ENCODE measurements around the gene RSRC1. TPM values are rescaled to one million over a fixed set of nuclear protein-coding genes. Genes with fewer than 3 reads are reported as not detected.
A peak's percentile ranks its signal among the peaks of the same experiment; 100 is the strongest.
"Not testable (repeated sequence)": the region's sequence is repeated elsewhere in the genome, so short reads cannot be mapped to it uniquely, and the experiment has no call there.

The RSRC1 gene
- total and polyA plus RNA-seq, 11 donors: 9.5 to 24.9 (median 21.3) TPM

GRCh38 chr3:158548691-158549090, 438.8 kb downstream of the RSRC1 start:
- Histone ChIP-seq H3K27me3 (no peaks in the 10 kb centered on the region), H3K4me3 (no peak overlapping the region), H3K27ac (no peak overlapping the region), H3K4me1 (no peaks in the 10 kb centered on the region), H3K9me3 (no peaks in the 10 kb centered on the region), H3K36me3 (peaks cover 0 to 16% (median 0%) of the 10 kb centered on the region in 9 donors)
- DNase-seq (no peak), ATAC-seq (no peak)
- WGBS, 4 donors: 57 to 64% (median 64%) methylated on average over 4 of the region's 4 CpGs
- intact Hi-C loops (cut with DNase I): loop anchor here in 4 of 10 donors (10.0 kb wide), 3 partner anchors 96 to 246 kb away; partner anchors contain the start of gene GFM1 (in 2 of the 4)
- TF ChIP-seq CTCF (IDR thresholded peaks at IDR 0.05): no peak
- TF ChIP-seq POLR2A (IDR thresholded peaks at IDR 0.05): no peak

DNA sequence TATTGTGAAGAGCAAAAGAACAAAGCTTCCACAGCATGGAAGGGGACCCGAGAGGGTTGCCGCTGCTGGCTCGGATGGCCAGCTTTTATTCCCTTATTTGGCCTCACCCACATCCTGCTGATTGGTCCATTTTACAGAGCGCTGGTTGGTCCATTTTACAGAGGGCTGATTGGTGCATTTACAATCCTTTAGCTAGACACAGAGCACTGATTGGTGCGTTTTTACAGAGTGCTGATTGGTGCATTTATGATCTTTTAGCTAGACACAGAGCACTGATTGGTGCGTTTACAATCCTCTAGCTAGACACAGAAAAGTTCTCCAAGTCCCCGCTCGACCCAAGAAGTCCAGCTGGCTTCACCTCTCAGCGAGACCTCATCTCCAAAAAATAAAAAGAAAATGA, 440.0 kb downstream of the RSRC1 start:
- not testable (repeated sequence) for H3K4me1 ChIP-seq, H3K9me3 ChIP-seq, H3K36me3 ChIP-seq, H3K27ac ChIP-seq, ATAC-seq, H3K27me3 ChIP-seq, H3K4me3 ChIP-seq, DNase-seq
- 96 to 98% (median 98%) methylated on average over 9 of the region's 9 CpGs for WGBS, 4 donors
- intact Hi-C loops (cut with DNase I): loop anchor here in 4 of 10 donors (10.0 kb wide), 3 partner anchors 95 to 245 kb away; partner anchors contain the start of gene GFM1 (in 2 of the 4)

DNA sequence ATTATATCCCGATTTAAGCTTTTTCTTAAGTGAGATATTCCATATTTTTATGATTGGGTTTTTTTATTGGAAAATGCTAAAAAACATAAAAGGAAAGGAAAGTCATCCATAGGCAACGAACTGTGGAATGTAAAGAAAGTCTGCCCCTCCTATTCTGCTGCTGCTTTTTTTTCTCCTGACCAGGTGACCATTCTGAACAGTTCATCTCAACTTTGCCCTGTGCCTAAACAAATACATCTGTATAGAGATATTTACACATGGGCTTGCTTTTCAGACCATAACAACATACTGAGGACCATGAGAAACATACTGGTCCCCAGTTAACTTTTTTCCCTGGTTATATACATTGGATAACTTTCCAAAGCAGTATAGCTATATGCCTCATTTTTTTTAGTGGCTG, 442.2 kb downstream of the RSRC1 start:
- WGBS, 4 donors: 83 to 93% (median 90%) methylated on average over 2 of the region's 2 CpGs
- Histone ChIP-seq H3K27me3 (no peaks in the 10 kb centered on the region), H3K4me1 (no peaks in the 10 kb centered on the region), H3K9me3 (no peaks in the 10 kb centered on the region), H3K27ac (no peak overlapping the region), H3K4me3 (no peak overlapping the region), H3K36me3 (peaks cover 0 to 4% (median 0%) of the 10 kb centered on the region in 9 donors)
- DNase-seq: no peak
- no peak for ATAC-seq
- TF ChIP-seq POLR2A (IDR thresholded peaks at IDR 0.05) (no peak), CTCF (IDR thresholded peaks at IDR 0.05) (no peak)
- intact Hi-C loops (cut with DNase I): no loop called here

GRCh38 chr3:158559504-158559903, 449.6 kb downstream of the RSRC1 start:
- ATAC-seq (no peak), DNase-seq (no peak)
- H3K36me3 ChIP-seq: no peaks in the 10 kb centered on the region
- no peak overlapping the region for H3K4me3 ChIP-seq
- TF ChIP-seq POLR2A (IDR thresholded peaks at IDR 0.05) (no peak), CTCF (IDR thresholded peaks at IDR 0.05) (no peak)
- no peaks in the 10 kb centered on the region for H3K9me3 ChIP-seq
- H3K4me1 ChIP-seq: peaks cover 0 to 16% (median 0%) of the 10 kb centered on the region in 12 donors
- H3K27me3 ChIP-seq: no peaks in the 10 kb centered on the region
- WGBS, 4 donors: 78 to 88% (median 85%) methylated on average over 4 of the region's 4 CpGs
- no peak overlapping the region for H3K27ac ChIP-seq
- intact Hi-C loops (cut with DNase I): no loop called here

DNA sequence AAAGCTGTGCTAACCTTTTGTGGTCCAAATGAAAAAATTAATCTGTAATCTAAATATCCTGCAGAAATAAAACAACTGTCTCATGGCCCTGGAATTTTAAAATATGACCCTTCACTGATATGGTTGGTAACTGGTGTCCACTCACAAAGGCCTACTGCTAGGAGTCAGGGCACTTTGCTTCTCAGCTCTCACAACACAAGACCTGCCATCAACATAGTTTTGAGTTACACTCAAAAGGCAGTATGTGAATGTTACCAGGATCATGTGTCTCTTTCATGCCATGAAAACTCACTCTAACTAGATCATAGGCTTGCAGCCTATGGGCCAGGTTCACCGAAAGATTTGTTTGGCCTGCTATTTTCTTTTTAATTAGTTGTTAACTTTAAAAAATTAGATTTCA, 451.1 kb downstream of the RSRC1 start:
- no peak for DNase-seq
- intact Hi-C loops (cut with DNase I): no loop called here
- H3K27ac ChIP-seq: peak overlapping the region in 3 of 12 donors; percentile 1 to 59 (median 35)
- peaks cover 0 to 4% (median 0%) of the 10 kb centered on the region in 12 donors for H3K9me3 ChIP-seq
- H3K4me3 ChIP-seq: no peak overlapping the region
- no peak for TF ChIP-seq POLR2A (IDR thresholded peaks at IDR 0.05)
- TF ChIP-seq CTCF (IDR thresholded peaks at IDR 0.05): no peak
- no peaks in the 10 kb centered on the region for H3K27me3 ChIP-seq
- H3K4me1 ChIP-seq: peaks cover 0 to 16% (median 0%) of the 10 kb centered on the region in 12 donors
- 88 to 100% (median 97%) methylated on average over 1 of the region's 1 CpG for WGBS, 4 donors
- peak in 1 of 4 donors; percentile 48 for ATAC-seq
- no peaks in the 10 kb centered on the region for H3K36me3 ChIP-seq
